ENCODE data around the gene HDAC2.
A peak's percentile ranks its signal among the peaks of the same experiment; 100 is the strongest.
"Not testable (repeated sequence)": the region's sequence is repeated elsewhere in the genome, so short reads cannot be mapped to it uniquely, and the experiment has no call there.

HDAC2 gene

GRCh38 chr6:113969888-113970804, 802 bp downstream of the HDAC2 start:
- peak; percentile 48 to 53 for DNase-seq

GRCh38 chr6:113968472-113968871, 2.5 kb downstream of the HDAC2 start:
- no peak for DNase-seq

GRCh38 chr6:113967777-113968176, 3.2 kb downstream of the HDAC2 start:
- DNase-seq, result no peak

GRCh38 chr6:113960795-113961194, 10.2 kb downstream of the HDAC2 start:
- DNase-seq, result no peak

GRCh38 chr6:113959235-113959634, 11.7 kb downstream of the HDAC2 start:
- no peak for DNase-seq

- no peak for DNase-seq
Observed at GRCh38 chr6:113954653-113955052, 16.3 kb downstream of the HDAC2 start.

GRCh38 chr6:113953346-113953745, 17.6 kb downstream of the HDAC2 start:
- DNase-seq, result no peak

- DNase-seq, result no peak
Observed at GRCh38 chr6:113949499-113949898, 21.4 kb downstream of the HDAC2 start.

- no peak for DNase-seq
Observed at GRCh38 chr6:113944701-113945100, 26.2 kb downstream of the HDAC2 start.

- no peak for DNase-seq
Observed at GRCh38 chr6:113939825-113940224, 31.1 kb downstream of the HDAC2 start.

GRCh38 chr6:113936093-113936934, 34.6 kb downstream of the HDAC2 start:
- peak in 1 of 2 donors; percentile 47 for DNase-seq

- no peak for DNase-seq
Observed at GRCh38 chr6:113934101-113934500, 36.8 kb downstream of the HDAC2 start.

- DNase-seq, result not testable (repeated sequence)
Observed at GRCh38 chr6:113931907-113932306, 39.0 kb downstream of the HDAC2 start.

- no peak for DNase-seq
Observed at GRCh38 chr6:113930183-113930582, 40.8 kb downstream of the HDAC2 start.

GRCh38 chr6:113927001-113927400, 43.9 kb downstream of the HDAC2 start:
- DNase-seq, result no peak

- DNase-seq, result no peak
Observed at GRCh38 chr6:113925378-113925777, 45.6 kb downstream of the HDAC2 start.

GRCh38 chr6:113924312-113924723, 46.6 kb downstream of the HDAC2 start:
- no peak for DNase-seq

- DNase-seq, result no peak
Observed at GRCh38 chr6:113923526-113923925, 47.4 kb downstream of the HDAC2 start.

- DNase-seq, result no peak
Observed at GRCh38 chr6:113921299-113921904, 49.5 kb downstream of the HDAC2 start.

GRCh38 chr6:113920663-113921267, 50.2 kb downstream of the HDAC2 start:
- no peak for DNase-seq

GRCh38 chr6:113910285-113910684, 60.7 kb downstream of the HDAC2 start:
- DNase-seq, result not testable (repeated sequence)

- DNase-seq, result peak in 1 of 2 donors; percentile 54
Observed at GRCh38 chr6:113909224-113909856, 61.6 kb downstream of the HDAC2 start.
